GM12865 (cell line): ENCODE results near the gene MPST.

Experiments
- DNase-seq: peaks from one replicate; pipeline ENCODE4 v3.0.0; 2010; ENCODE audit warnings: low read depth
- H3K4me3 ChIP-seq: 2 replicates; pipeline ENCODE4 v1.5.1; 2011; ENCODE audit warnings: mild to moderate bottlenecking, low read depth, low read length, control low read depth
- TF ChIP-seq, protein P1 (sequence below): IDR thresholded peaks from 2 replicates; pipeline ENCODE4 v1.5.1; 2011; ENCODE audit warnings: low read length, control low read depth, low read depth, inconsistent platforms; ENCODE audit not compliant: insufficient read depth; ENCODE audit errors: missing control alignments

Gene MPST

DNA sequence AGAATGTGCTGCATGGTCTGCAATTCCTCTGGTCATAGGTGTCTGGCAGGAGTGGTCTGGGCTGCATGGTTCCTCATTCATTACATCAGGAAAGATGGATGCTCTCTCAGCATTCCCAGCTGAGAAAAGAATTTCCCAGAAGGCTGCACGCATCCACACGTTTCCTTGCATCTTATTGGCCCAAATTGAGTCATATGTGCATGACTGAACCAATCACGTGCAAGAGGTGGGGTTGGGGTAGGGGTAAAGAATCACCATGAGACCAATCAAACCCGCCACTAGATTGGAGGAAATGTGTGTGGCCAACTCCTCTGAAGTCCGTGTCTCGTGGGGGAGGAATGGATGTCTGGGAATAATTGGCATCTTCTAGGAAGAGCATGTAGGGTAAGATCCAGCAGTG lies 29.1 kb upstream of the MPST start:
- TF ChIP-seq, protein P1, sequence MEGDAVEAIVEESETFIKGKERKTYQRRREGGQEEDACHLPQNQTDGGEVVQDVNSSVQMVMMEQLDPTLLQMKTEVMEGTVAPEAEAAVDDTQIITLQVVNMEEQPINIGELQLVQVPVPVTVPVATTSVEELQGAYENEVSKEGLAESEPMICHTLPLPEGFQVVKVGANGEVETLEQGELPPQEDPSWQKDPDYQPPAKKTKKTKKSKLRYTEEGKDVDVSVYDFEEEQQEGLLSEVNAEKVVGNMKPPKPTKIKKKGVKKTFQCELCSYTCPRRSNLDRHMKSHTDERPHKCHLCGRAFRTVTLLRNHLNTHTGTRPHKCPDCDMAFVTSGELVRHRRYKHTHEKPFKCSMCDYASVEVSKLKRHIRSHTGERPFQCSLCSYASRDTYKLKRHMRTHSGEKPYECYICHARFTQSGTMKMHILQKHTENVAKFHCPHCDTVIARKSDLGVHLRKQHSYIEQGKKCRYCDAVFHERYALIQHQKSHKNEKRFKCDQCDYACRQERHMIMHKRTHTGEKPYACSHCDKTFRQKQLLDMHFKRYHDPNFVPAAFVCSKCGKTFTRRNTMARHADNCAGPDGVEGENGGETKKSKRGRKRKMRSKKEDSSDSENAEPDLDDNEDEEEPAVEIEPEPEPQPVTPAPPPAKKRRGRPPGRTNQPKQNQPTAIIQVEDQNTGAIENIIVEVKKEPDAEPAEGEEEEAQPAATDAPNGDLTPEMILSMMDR: no peak
- no peak for DNase-seq

DNA sequence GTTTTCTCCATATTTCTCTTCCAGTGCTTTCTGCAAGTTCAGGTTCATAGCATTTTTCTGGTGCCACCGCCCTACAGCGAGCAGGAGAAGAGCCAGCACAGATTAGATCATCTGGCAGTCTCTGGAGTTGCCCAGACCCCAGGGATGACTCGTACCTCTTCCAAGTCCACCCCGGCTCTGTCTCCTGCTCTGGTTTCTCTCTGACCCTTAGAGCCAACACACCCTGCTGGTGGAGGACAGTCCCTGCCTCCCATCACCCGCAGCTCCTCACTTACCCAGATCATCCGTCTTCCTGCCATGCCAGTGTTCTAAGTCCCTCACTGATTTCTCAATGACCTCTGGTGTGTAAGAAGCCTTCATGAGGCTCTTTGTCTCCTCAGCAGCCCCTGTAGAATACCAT lies 28.3 kb upstream of the MPST start:
- DNase-seq: no peak
- no peak overlapping the region for H3K4me3 ChIP-seq
- TF ChIP-seq, protein P1: no peak

More for the DNA sequence above, 29.1 kb upstream of the MPST start:
- H3K4me3 ChIP-seq: no peak overlapping the region

DNA sequence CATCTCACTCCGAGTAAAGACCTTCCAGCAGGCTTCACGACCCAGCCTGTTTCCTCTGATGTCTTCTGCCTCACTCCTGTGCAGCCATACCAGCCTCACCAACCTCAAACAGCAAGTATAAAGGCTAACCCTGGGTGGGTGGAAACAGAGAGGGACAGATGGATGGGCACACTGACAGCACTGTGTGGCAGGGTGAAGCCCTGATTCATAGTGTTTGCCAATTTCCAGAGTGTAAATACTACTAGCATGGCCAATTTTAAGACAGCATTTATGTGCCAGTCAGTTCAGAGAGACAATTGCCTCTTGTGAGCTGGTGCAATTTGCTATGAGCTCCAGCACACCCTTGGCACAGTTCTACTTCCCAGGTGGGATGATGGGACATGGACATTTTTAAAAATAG lies 21.8 kb upstream of the MPST start:
- H3K4me3 ChIP-seq: no peak overlapping the region
- no peak for DNase-seq
- TF ChIP-seq, protein P1: no peak

DNA sequence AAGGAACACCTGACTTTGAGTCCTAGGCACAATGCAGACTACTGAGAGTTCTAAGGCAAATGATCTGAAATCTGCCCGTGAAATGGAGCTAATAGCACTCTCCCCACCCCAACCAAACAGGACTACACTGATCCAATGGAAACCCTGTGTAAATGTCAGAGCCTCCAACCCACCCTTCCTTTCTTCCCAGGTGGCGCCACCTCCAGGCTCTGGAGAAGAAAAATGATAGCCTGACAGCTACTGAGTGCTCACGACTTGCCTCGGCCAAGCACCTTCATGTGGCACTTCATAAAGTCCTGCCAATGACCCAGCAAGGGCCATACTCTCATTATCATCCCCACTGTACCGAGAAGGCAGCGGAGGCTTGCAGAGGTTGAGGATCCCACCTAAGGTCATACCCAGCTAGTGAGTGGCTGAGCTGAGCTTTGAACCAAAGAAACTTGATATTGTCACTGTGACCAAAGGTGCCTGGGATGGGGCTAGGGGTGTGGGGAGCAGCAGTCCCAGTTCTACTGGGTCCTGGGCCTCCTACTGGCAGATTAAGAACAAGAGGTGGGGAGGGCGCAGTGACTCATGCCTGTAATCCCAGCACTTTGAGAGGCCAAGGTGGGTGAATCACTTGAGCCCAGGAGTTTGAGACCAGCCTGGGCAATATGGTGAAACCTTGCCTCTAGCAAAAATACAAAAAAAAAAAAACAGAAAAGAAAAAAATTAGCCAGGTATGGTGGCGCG lies 20.8 kb upstream of the MPST start:
- no peak for DNase-seq
- H3K4me3 ChIP-seq: no peak overlapping the region
- TF ChIP-seq, protein P1: no peak

DNA sequence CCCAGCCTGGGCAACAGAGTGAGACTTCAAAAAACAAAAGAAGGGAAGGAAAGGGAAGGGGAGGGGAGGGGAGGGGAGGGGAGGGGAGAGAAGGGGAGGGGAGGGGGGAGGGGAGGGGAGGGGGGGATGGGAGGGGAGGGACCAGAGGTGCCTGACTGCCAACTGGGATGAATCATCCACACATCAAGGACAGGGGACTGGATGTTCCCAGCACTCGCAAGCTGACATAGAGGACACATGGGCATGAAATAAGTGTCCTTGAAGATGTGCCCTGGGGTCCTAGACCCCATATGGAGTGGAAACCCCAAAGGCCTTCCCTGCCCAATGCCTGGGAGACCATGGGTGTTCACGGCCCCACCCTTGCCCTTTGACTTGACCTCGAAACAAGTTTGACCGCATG lies 20.1 kb upstream of the MPST start:
- TF ChIP-seq, protein P1: no peak
- no peak for DNase-seq
- H3K4me3 ChIP-seq: no peak overlapping the region

DNA sequence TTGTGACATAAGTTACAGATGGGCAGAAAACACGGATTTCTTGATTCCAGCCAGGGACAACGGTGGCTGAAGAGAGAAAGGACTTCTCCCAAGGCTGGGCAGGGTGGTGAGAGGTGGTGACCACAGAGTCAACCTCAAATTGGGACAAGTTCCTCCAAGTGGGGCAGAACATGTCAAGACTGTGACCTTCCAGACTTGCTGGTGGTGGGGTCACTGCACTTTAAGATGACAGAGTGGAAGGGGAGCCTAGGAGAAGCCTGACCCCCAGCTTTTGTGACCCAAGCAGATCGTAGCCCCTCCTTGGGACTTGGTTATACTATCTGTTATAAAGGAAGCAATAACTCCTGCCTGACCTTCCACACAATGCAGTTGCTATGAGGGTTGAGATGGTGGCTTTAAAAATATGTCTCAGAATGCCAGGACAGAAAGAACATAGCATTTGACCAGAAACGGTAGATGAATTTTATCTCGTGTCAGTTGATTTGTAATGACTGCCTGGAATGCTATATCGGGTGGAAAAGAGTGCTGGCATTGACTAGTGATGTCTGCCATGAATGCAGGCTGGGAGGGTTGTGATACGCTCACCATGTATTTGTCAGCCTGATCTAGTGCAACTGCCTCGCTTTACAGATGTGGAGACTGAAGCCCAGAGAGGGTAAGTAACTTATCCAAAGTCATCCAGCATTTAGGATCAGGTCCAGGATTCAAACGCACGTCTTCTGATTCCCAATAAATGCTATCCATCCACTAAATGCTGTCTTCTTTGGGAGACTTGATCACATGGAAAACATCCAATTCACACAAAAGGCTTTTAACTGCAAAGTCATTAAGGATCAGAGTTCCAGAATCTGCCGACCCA lies 18.6 kb upstream of the MPST start:
- H3K4me3 ChIP-seq: no peak overlapping the region
- DNase-seq: no peak
- TF ChIP-seq, protein P1: no peak

DNA sequence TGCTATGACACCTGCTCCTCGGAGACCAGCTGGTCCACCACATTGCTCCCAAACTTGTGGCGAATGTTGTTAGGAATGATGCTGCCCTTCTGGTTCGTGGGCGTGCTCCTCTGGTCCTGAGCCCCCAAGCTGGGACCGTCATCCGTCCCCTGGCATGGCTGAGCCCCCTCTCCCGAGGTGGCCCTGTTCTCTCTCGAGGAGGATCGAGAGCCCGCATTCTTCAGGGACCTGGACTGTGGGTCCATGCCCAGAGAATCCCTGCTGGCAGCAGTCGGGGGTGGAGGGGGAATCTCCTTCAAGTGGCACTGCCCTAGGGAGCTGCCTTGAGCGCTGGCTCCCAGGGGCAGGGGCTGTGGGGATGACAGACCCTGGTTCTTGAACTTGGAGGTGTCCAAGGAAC lies 17.7 kb upstream of the MPST start:
- no peak for DNase-seq
- TF ChIP-seq, protein P1: no peak
- H3K4me3 ChIP-seq: no peak overlapping the region
